ENCODE results near the gene CDHR3. TPM values are rescaled to one million over a fixed set of nuclear protein-coding genes. Genes with fewer than 3 reads are reported as not detected.

Gene CDHR3
- polyA plus RNA-seq, 2 of the 4 experiments (the other 2 are of a cell fraction), result 4.0 to 4.5 TPM

- WGBS (ENCODE audit: missing lambda C conversion rate), result 61% methylated on average over 9 of the region's 9 CpGs
- H3K27ac ChIP-seq, result no peak overlapping the region
- no peak for TF ChIP-seq FOXS1 (CRISPR knock-in tag; IDR thresholded peaks at IDR 0.05)
- no peak for TF ChIP-seq PBX3 (IDR thresholded peaks at IDR 0.05)
- TF ChIP-seq TFCP2L1 (CRISPR knock-in tag; IDR thresholded peaks at IDR 0.05), result no peak
- no peak for TF ChIP-seq FOSL2 (IDR thresholded peaks at IDR 0.05)
- no peak for TF ChIP-seq FOSL2 (CRISPR knock-in tag; IDR thresholded peaks at IDR 0.05)
- no peak for TF ChIP-seq MAFK (IDR thresholded peaks at IDR 0.05; ENCODE audit: partially characterized antibody)
- TF ChIP-seq ZFP36 (IDR thresholded peaks at IDR 0.05; ENCODE audit: borderline replicate concordance, partially characterized antibody), result no peak
- TF ChIP-seq CBX2 (IDR thresholded peaks at IDR 0.05; ENCODE audit: borderline replicate concordance, low read depth), result no peak
- TF ChIP-seq CHD2 (IDR thresholded peaks at IDR 0.05; ENCODE audit: low read length, partially characterized antibody), result no peak
- no peak for TF ChIP-seq ZNF302 (CRISPR knock-in tag; IDR thresholded peaks at IDR 0.05)
- TF ChIP-seq NR3C1 (IDR thresholded peaks at IDR 0.05), result no peak
- TF ChIP-seq MYC (IDR thresholded peaks at IDR 0.05; ENCODE audit: borderline replicate concordance, low read length), result no peak
- DNase-seq (ENCODE audit: low read depth in 1 of 2, low spot score in 1 of 2) (no peak), FAIRE-seq (no peak), ATAC-seq (no peak)
- H3K4me1 ChIP-seq, result no peaks in the 10 kb centered on the region
- H3K9me3 ChIP-seq, result no peaks in the 10 kb centered on the region
- no peak overlapping the region for H3K4me3 ChIP-seq
- no peak overlapping the region for H3K4me2 ChIP-seq
- CTCF ChIA-PET, result interaction anchor here (1.0 to 17.2 kb wide), 7 partner anchors 8 to 288 kb away, joined by 3 to 487 read pairs (median 21); no protein-coding TSS in a partner anchor
- POLR2A ChIA-PET, result no interaction called here
These were observed 86.2 kb downstream of the CDHR3 start for GRCh38 chr7:106049139-106049752.

DNA sequence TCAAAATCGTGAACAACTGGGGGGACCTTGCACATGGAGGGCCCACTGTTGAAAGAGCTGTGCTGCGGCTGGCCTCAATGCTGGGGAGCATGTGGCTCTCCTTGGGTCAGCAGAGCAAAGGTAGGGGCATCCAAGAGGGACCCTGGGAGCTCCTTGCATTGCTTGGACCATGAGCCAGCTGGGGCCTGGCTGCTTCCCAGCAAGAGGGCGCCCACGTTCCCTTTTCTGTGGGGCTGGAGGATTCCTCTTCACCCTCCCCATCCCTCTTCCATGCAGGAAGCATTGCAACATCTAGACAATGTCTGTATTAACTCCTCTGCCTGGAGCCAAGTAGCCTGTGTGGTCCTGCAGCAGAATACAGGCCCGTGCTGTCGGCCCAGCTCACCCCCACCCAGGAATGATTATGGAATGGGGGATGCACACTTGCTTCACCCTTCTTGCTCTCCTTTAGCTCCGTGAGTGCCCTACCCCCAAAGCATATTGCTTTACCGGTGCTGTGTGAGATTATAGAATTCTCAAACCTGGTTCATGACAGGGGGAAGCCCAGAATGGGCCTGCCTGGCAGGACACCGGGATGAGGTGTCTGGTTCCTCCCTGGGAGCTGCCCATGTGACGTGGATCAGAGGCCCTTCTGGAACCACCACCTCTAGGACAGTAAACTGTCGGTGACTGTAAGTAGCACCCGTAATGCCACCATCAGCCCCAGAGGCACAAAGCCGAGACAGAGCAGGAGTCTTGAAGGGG lies 87.1 kb downstream of the CDHR3 start:
- H3K4me1 ChIP-seq, result no peaks in the 10 kb centered on the region
- FAIRE-seq (no peak), DNase-seq (ENCODE audit: low read depth in 1 of 2, low spot score in 1 of 2) (peak in 1 of 2 experiments; percentile 32), ATAC-seq (peak; percentile 36 to 78; a peak in 3 of 6 replicates)
- ChIA-PET CTCF (interaction anchor here (0.6 to 17.2 kb wide), 7 partner anchors 9 to 110 kb away, joined by 3 to 487 read pairs (median 4); no protein-coding TSS in a partner anchor), POLR2A (no interaction called here)
- H3K27ac ChIP-seq, result no peak overlapping the region
- WGBS (ENCODE audit: missing lambda C conversion rate), result 71% methylated on average over 11 of the region's 13 CpGs
- no peak overlapping the region for H3K4me2 ChIP-seq
- no peaks in the 10 kb centered on the region for H3K9me3 ChIP-seq
- H3K4me3 ChIP-seq, result no peak overlapping the region
- TF ChIP-seq ESRRA (IDR thresholded peaks at IDR 0.05; ENCODE audit: borderline replicate concordance, low read length) (no peak), HOXB13 (CRISPR knock-in tag; IDR thresholded peaks at IDR 0.05; ENCODE audit: low read depth) (no peak), POLR2A (IDR thresholded peaks at IDR 0.05; ENCODE audit: low read length) (no peak), RARB (CRISPR knock-in tag; IDR thresholded peaks at IDR 0.05) (no peak), MYC (IDR thresholded peaks at IDR 0.05; ENCODE audit: borderline replicate concordance, low read length) (no peak), SMC3 (IDR thresholded peaks at IDR 0.05) (0 out of 3 replicates have a peak, but pooled peaks have one; percentile 11), RNF2 (IDR thresholded peaks at IDR 0.05; ENCODE audit: borderline replicate concordance, low read depth) (no peak), EHF (CRISPR knock-in tag; IDR thresholded peaks at IDR 0.05) (no peak), HOXA7 (CRISPR knock-in tag; IDR thresholded peaks at IDR 0.05) (no peak), EP300 (IDR thresholded peaks at IDR 0.05) (no peak), TP53 (CRISPR knock-in tag; IDR thresholded peaks at IDR 0.05) (no peak), TFCP2L1 (CRISPR knock-in tag; IDR thresholded peaks at IDR 0.05) (no peak), CBX8 (IDR thresholded peaks at IDR 0.05) (no peak), GATA3 (IDR thresholded peaks at IDR 0.05; ENCODE audit: borderline replicate concordance) (no peak), E2F6 (IDR thresholded peaks at IDR 0.05; ENCODE audit: borderline replicate concordance, low read depth) (no peak), FOSB (CRISPR knock-in tag; IDR thresholded peaks at IDR 0.05) (no peak), RFX5 (IDR thresholded peaks at IDR 0.05) (no peak), RAD21 (conservative IDR thresholded peaks at IDR 0.05 in 1 of 2, IDR thresholded peaks at IDR 0.05 in 1 of 2) (peak; percentile 20 to 29; a peak in 2 of 5 replicates), NR3C1 (IDR thresholded peaks at IDR 0.05) (no peak), REST (IDR thresholded peaks at IDR 0.05) (no peak)
- TF ChIP-seq, protein P1, sequence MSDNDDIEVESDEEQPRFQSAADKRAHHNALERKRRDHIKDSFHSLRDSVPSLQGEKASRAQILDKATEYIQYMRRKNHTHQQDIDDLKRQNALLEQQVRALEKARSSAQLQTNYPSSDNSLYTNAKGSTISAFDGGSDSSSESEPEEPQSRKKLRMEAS (IDR thresholded peaks at IDR 0.05), result no peak
- TF ChIP-seq, protein P2, sequence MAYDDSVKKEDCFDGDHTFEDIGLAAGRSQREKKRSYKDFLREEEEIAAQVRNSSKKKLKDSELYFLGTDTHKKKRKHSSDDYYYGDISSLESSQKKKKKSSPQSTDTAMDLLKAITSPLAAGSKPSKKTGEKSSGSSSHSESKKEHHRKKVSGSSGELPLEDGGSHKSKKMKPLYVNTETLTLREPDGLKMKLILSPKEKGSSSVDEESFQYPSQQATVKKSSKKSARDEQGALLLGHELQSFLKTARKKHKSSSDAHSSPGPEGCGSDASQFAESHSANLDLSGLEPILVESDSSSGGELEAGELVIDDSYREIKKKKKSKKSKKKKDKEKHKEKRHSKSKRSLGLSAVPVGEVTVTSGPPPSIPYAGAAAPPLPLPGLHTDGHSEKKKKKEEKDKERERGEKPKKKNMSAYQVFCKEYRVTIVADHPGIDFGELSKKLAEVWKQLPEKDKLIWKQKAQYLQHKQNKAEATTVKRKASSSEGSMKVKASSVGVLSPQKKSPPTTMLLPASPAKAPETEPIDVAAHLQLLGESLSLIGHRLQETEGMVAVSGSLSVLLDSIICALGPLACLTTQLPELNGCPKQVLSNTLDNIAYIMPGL (CRISPR knock-in tag; IDR thresholded peaks at IDR 0.05; ENCODE audit: borderline replicate concordance), result no peak
